CD14-positive monocyte (primary cell): ENCODE results near the gene COPS9. TPM values are rescaled to one million over a fixed set of nuclear protein-coding genes. Genes with fewer than 3 reads are reported as not detected.

Experiments used
- DNase-seq, 3 donors: peaks; one replicate each; pipeline ENCODE4 v3.0.0-alpha.2; 2011 to 2022
- H2AFZ ChIP-seq: 2 replicates; pipeline ENCODE4 v1.6.0; 2012; ENCODE audit warnings: mild to moderate bottlenecking, low read depth, low read length, inconsistent platforms; ENCODE audit not compliant: insufficient read depth, poor library complexity, severe bottlenecking
- H3K27ac ChIP-seq, 2 donors: 1 replicate in 1 of 2; 2 replicates in 1 of 2; pipeline ENCODE4 v1.5.1; 2012 to 2013; ENCODE audit warnings: low read length in 2 of 2, control low read depth in 1 of 2, inconsistent platforms in 1 of 2, low read depth in 1 of 2, mild to moderate bottlenecking in 1 of 2
- H3K27me3 ChIP-seq, 2 donors: one replicate each; pipeline versions ENCODE4 v1.6.0 to v1.6.1; 2011 to 2013; ENCODE audit warnings: low read length in 2 of 2; ENCODE audit not compliant: control insufficient read depth in 2 of 2, insufficient read depth in 2 of 2
- H3K36me3 ChIP-seq, 2 donors: replicated peaks in 1 of 2; 1 replicate in 1 of 2; 2 replicates in 1 of 2; pipeline versions ENCODE4 v1.5.1 to v1.6.1; 2012 to 2013; ENCODE audit warnings: low read length in 2 of 2, control low read depth in 1 of 2, inconsistent platforms in 1 of 2, mild to moderate bottlenecking in 1 of 2; ENCODE audit not compliant: insufficient read depth in 2 of 2, control insufficient read depth in 1 of 2
- H3K4me1 ChIP-seq, 2 donors: 1 replicate in 1 of 2; 2 replicates in 1 of 2; pipeline versions ENCODE4 v1.5.1 to v1.6.1; 2012 to 2013; ENCODE audit warnings: low read length in 2 of 2, control low read depth in 1 of 2, inconsistent platforms in 1 of 2, mild to moderate bottlenecking in 1 of 2, moderate library complexity in 1 of 2; ENCODE audit not compliant: insufficient read depth in 2 of 2, control insufficient read depth in 1 of 2
- H3K4me2 ChIP-seq: replicated peaks from 2 replicates; pipeline ENCODE3; 2012; ENCODE audit warnings: low read length, moderate library complexity, mild to moderate bottlenecking; ENCODE audit not compliant: poor library complexity, severe bottlenecking; ENCODE audit errors: extremely low read depth
- H3K4me3 ChIP-seq, 3 experiments: fragments of 200-600 bp in 1 of 3; sonication (generic) in 1 of 3; replicated peaks in 1 of 3; 1 replicate in 2 of 3; 2 replicates in 1 of 3; pipeline ENCODE4 v1.5.1; 2011 to 2013; ENCODE audit warnings: low read length in 3 of 3, mild to moderate bottlenecking in 3 of 3, control low read depth in 2 of 3, low read depth in 2 of 3, inconsistent platforms in 1 of 3, moderate library complexity in 1 of 3
- H3K79me2 ChIP-seq: 2 replicates; pipeline ENCODE4 v1.6.0; 2012; ENCODE audit warnings: mild to moderate bottlenecking, control low read depth, inconsistent platforms, low read length, moderate library complexity; ENCODE audit not compliant: insufficient read depth
- H3K9ac ChIP-seq: 2 replicates; pipeline ENCODE4 v1.6.0; 2017; ENCODE audit warnings: low read length, mild to moderate bottlenecking; ENCODE audit not compliant: insufficient read depth, poor library complexity, severe bottlenecking
- H3K9me3 ChIP-seq, 2 donors: replicated peaks in 1 of 2; 1 replicate in 1 of 2; 2 replicates in 1 of 2; pipeline versions ENCODE4 v1.5.1 to v1.6.1; 2012 to 2013; ENCODE audit warnings: low read length in 2 of 2, control low read depth in 1 of 2; ENCODE audit not compliant: control insufficient read depth in 1 of 2, insufficient read depth in 1 of 2
- H4K20me1 ChIP-seq: 2 replicates; pipeline ENCODE4 v1.6.0; 2012; ENCODE audit warnings: mild to moderate bottlenecking, low read length, control low read depth, moderate library complexity; ENCODE audit not compliant: insufficient read depth
- H3K27ac Mint-ChIP-seq, 7 donors: one replicate each; pipeline ENCODE4 v1.8.0; 2020; ENCODE audit warnings: mild to moderate bottlenecking in 7 of 7, mixed read lengths in 7 of 7, moderate library complexity in 6 of 7, inconsistent platforms in 2 of 7
- H3K27me3 Mint-ChIP-seq, 3 donors: one replicate each; pipeline ENCODE4 v1.8.0; 2021 to 2022; ENCODE audit warnings: low read depth in 3 of 3, mild to moderate bottlenecking in 3 of 3, mixed read lengths in 3 of 3, moderate library complexity in 3 of 3, inconsistent platforms in 1 of 3
- H3K36me3 Mint-ChIP-seq, 2 donors: one replicate each; pipeline ENCODE4 v1.8.0; 2020; ENCODE audit warnings: mixed read lengths in 2 of 2, inconsistent platforms in 1 of 2, mild to moderate bottlenecking in 1 of 2
- H3K4me1 Mint-ChIP-seq: one replicate; pipeline ENCODE4 v1.8.0; 2020; ENCODE audit warnings: mild to moderate bottlenecking, mixed read lengths
- H3K4me3 Mint-ChIP-seq, 2 donors: one replicate each; pipeline ENCODE4 v1.8.0; 2020; ENCODE audit warnings: mild to moderate bottlenecking in 2 of 2, mixed read lengths in 2 of 2, moderate library complexity in 1 of 2
- H3K9me3 Mint-ChIP-seq, 7 donors: one replicate each; pipeline ENCODE4 v1.8.0; 2020 to 2022; ENCODE audit warnings: mixed read lengths in 7 of 7, mild to moderate bottlenecking in 6 of 7, moderate library complexity in 6 of 7, inconsistent platforms in 2 of 7
- WGBS: methylation state at CpG from one replicate; pipeline ENCODE4 v1.1.5; 2013; ENCODE audit warnings: missing lambda C conversion rate; ENCODE audit not compliant: insufficient coverage; 5-methylcytosine and 5-hydroxymethylcytosine counted together
- intact Hi-C, 2 donors: fragments of 100-400 bp; cut with micrococcal nuclease; formaldehyde crosslinking; loops; one replicate each; pipeline versions ENCODE4 v1.15.0 to v1.15.1; 2023
- polyA plus RNA-seq, 3 donors: library from polyadenylated mRNA; depleted of rRNA in 1 of 3; unstranded in 2 of 3; stranded (reverse) in 1 of 3; fragments of 300-500 nt in 2 of 3; fragments of >200 nt in 1 of 3; fragmentation: Illumina TruSeq in 2 of 3; gene quantifications; 1 replicate in 2 of 3; 2 replicates in 1 of 3; pipeline ENCODE4 v1.2.3, GENCODE V29; 2012 to 2021
- TF ChIP-seq, protein P1 (sequence below): fragments of 200-600 bp; IDR thresholded peaks from one replicate; pipeline ENCODE4 v1.8.0; 2022; ENCODE audit warnings: antibody characterized with exemption, mild to moderate bottlenecking

COPS9 gene
- polyA plus RNA-seq, 3 donors = 123 to 300 (median 268) TPM

DNA sequence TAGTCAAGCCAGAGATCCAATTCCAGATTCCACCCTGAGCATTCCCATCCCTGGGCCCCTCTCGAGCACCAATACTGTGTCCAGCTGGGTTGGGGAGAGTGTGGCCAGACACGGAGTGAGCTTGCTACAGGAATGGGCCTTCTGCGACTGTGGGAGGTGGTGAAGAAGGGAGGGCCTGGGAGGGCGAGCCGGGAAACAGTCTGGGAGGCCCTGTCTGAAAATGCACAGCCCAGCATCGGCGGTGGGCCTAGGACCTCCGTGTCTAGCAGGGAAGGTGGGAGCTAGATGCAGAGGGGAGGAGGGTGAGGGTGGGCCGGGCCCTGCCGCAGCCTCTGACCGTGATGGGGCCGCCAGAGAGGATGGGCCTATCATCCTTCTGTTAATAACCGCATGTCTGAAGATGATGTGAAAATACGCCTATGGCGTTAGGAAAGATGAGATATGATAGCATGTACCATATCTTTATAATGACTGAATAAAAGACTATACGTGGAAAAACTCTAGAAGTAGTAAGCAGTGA is 6.2 kb upstream of the COPS9 start:
- H3K79me2 ChIP-seq = no peaks in the 10 kb centered on the region
- no peak overlapping the region for H3K9ac ChIP-seq
- H3K27me3 Mint-ChIP-seq = peaks cover 5 to 22% (median 13%) of the 10 kb centered on the region in 3 donors
- no peak overlapping the region for H3K4me3 ChIP-seq
- H3K4me2 ChIP-seq = no peak overlapping the region
- no peak overlapping the region for H3K4me3 Mint-ChIP-seq
- no peaks in the 10 kb centered on the region for H3K36me3 ChIP-seq
- H3K36me3 Mint-ChIP-seq = no peaks in the 10 kb centered on the region
- intact Hi-C loops = loop anchor here (2.0 kb wide), 2 partner anchors 82 to 1108 kb away; no protein-coding TSS in a partner anchor
- no peaks in the 10 kb centered on the region for H3K9me3 ChIP-seq
- 98% methylated on average over 7 of the region's 16 CpGs for WGBS
- TF ChIP-seq, protein P1, sequence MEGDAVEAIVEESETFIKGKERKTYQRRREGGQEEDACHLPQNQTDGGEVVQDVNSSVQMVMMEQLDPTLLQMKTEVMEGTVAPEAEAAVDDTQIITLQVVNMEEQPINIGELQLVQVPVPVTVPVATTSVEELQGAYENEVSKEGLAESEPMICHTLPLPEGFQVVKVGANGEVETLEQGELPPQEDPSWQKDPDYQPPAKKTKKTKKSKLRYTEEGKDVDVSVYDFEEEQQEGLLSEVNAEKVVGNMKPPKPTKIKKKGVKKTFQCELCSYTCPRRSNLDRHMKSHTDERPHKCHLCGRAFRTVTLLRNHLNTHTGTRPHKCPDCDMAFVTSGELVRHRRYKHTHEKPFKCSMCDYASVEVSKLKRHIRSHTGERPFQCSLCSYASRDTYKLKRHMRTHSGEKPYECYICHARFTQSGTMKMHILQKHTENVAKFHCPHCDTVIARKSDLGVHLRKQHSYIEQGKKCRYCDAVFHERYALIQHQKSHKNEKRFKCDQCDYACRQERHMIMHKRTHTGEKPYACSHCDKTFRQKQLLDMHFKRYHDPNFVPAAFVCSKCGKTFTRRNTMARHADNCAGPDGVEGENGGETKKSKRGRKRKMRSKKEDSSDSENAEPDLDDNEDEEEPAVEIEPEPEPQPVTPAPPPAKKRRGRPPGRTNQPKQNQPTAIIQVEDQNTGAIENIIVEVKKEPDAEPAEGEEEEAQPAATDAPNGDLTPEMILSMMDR = no peak
- H2AFZ ChIP-seq = no peak overlapping the region
- no peak overlapping the region for H3K27ac Mint-ChIP-seq
- DNase-seq = no peak
- no peak overlapping the region for H3K27ac ChIP-seq
- H4K20me1 ChIP-seq = no peaks in the 10 kb centered on the region
- H3K27me3 ChIP-seq = peaks cover 0 to 11% of the 10 kb centered on the region in 2 donors
- peaks cover 4% of the 10 kb centered on the region for H3K4me1 Mint-ChIP-seq
- peaks cover 0 to under 1% of the 10 kb centered on the region in 2 donors for H3K4me1 ChIP-seq
- H3K9me3 Mint-ChIP-seq = peaks cover 0 to under 1% (median 0%) of the 10 kb centered on the region in 7 donors

DNA sequence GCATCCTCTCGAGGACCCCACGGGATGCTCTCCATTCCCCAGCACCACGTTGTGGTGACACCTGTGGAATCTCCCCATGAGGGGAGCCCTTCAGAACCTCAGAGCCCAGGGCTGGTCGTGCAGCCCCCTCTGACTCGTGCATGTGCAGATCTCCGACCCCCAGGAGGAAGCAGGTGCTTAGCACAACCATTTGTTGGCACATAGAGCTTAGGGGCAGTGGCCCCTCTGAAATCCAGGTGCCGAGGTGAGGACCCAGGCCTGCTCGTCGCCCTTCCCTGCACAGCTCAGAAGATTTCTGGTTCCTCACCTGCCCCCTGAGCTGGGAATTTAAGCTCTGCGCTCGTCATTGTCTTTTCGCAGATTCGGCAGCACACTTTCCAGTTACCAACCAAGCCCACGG is 5.6 kb upstream of the COPS9 start:
- no peak for DNase-seq

More for the DNA sequence above, 5.6 kb upstream of the COPS9 start:
- WGBS = 90% methylated on average over 14 of the region's 14 CpGs
- no peak overlapping the region for H3K4me3 ChIP-seq
- peaks cover 0 to 4% (median 0%) of the 10 kb centered on the region in 7 donors for H3K9me3 Mint-ChIP-seq
- no peak overlapping the region for H3K4me2 ChIP-seq
- H3K27ac Mint-ChIP-seq = peak overlapping the region in 1 of 7 donors; percentile 10
- H3K4me3 Mint-ChIP-seq = no peak overlapping the region
- H3K9me3 ChIP-seq = no peaks in the 10 kb centered on the region
- H3K27ac ChIP-seq = no peak overlapping the region
- H3K36me3 Mint-ChIP-seq = no peaks in the 10 kb centered on the region
- no peaks in the 10 kb centered on the region for H3K79me2 ChIP-seq
- H3K27me3 Mint-ChIP-seq = peaks cover 8 to 28% (median 18%) of the 10 kb centered on the region in 3 donors
- no peak overlapping the region for H2AFZ ChIP-seq
- TF ChIP-seq, protein P1 = no peak
- H3K9ac ChIP-seq = no peak overlapping the region
- peaks cover 0 to 17% of the 10 kb centered on the region in 2 donors for H3K27me3 ChIP-seq
- peaks cover 5 to 6% of the 10 kb centered on the region in 2 donors for H3K4me1 ChIP-seq
- H3K36me3 ChIP-seq = no peaks in the 10 kb centered on the region
- H3K4me1 Mint-ChIP-seq = peaks cover 5% of the 10 kb centered on the region
- intact Hi-C loops = loop anchor here (2.0 kb wide), 2 partner anchors 81 to 1107 kb away; no protein-coding TSS in a partner anchor
- H4K20me1 ChIP-seq = no peaks in the 10 kb centered on the region
